Activated T-cell treated with anti-CD3 and anti-CD28 coated beads for 4 hours (primary cell): ENCODE results near the gene CC2D1A.
A peak's percentile ranks its signal among the peaks of the same experiment; 100 is the strongest.

Experiments
- DNase-seq: peaks from one replicate; pipeline ENCODE4 v3.0.0-alpha.2; 2020

Gene CC2D1A

GRCh38 chr19:13938301-13939064 lies 32.5 kb downstream of the CC2D1A start, which contains the start of gene PODNL1:
TSS of gene PODNL1 (minus strand) at chr19:13938417. CDS start at chr19:13938181, 236 bp downstream.
- no peak for DNase-seq

- no peak for DNase-seq
Measured at GRCh38 chr19:13942023-13942684, 36.2 kb downstream of the CC2D1A start.

- no peak for DNase-seq
Measured at GRCh38 chr19:13946414-13946813, 40.4 kb downstream of the CC2D1A start.

- no peak for DNase-seq
Measured at GRCh38 chr19:13951043-13951442, 45.0 kb downstream of the CC2D1A start.

GRCh38 chr19:13951799-13952153 lies 45.8 kb downstream of the CC2D1A start:
- DNase-seq = no peak

- peak; percentile 98 for DNase-seq
Measured at GRCh38 chr19:13952154-13952930, 46.3 kb downstream of the CC2D1A start, which contains the start of gene DCAF15. TSS of gene DCAF15 (plus strand) at chr19:13952509. CDS start at chr19:13952513, 4 bp downstream.

- no peak for DNase-seq
Measured at GRCh38 chr19:13952931-13953531, 47.0 kb downstream of the CC2D1A start.

- DNase-seq = no peak
Measured at GRCh38 chr19:13954185-13954584, 48.2 kb downstream of the CC2D1A start.

- no peak for DNase-seq
Measured at GRCh38 chr19:13955662-13956364, 49.8 kb downstream of the CC2D1A start.

- no peak for DNase-seq
Measured at GRCh38 chr19:13956365-13956744, 50.4 kb downstream of the CC2D1A start.

- DNase-seq = no peak
Measured at GRCh38 chr19:13957051-13957450, 51.0 kb downstream of the CC2D1A start.

- no peak for DNase-seq
Measured at GRCh38 chr19:13958043-13958442, 52.0 kb downstream of the CC2D1A start.

- DNase-seq = no peak
Measured at GRCh38 chr19:13959141-13959961, 53.4 kb downstream of the CC2D1A start.

GRCh38 chr19:13959962-13960862 lies 54.2 kb downstream of the CC2D1A start:
- no peak for DNase-seq

- no peak for DNase-seq
Measured at GRCh38 chr19:13960863-13961784, 55.1 kb downstream of the CC2D1A start.

- DNase-seq = no peak
Measured at GRCh38 chr19:13961826-13962698, 56.1 kb downstream of the CC2D1A start.

GRCh38 chr19:13962699-13963602 lies 57.0 kb downstream of the CC2D1A start:
- DNase-seq = no peak
